HG02840 (cell line): Measurements from ENCODE around the gene CLCF1.
"Not testable (repeated sequence)": the region's sequence is repeated elsewhere in the genome, so short reads cannot be mapped to it uniquely, and the experiment has no call there.

ENCODE experiments used
- ATAC-seq: cut with Tn5 transposase; IDR thresholded peaks from one replicate; pipeline ENCODE4 v1.9.1; 2021; ENCODE audit warnings: mild to moderate bottlenecking, moderate library complexity, moderate number of reproducible peaks; ENCODE audit not compliant: unreplicated experiment, low FRiP score

Gene CLCF1

GRCh38 chr11:67409261-67409666 is 35.9 kb upstream of the CLCF1 start:
- no peak for ATAC-seq

DNA sequence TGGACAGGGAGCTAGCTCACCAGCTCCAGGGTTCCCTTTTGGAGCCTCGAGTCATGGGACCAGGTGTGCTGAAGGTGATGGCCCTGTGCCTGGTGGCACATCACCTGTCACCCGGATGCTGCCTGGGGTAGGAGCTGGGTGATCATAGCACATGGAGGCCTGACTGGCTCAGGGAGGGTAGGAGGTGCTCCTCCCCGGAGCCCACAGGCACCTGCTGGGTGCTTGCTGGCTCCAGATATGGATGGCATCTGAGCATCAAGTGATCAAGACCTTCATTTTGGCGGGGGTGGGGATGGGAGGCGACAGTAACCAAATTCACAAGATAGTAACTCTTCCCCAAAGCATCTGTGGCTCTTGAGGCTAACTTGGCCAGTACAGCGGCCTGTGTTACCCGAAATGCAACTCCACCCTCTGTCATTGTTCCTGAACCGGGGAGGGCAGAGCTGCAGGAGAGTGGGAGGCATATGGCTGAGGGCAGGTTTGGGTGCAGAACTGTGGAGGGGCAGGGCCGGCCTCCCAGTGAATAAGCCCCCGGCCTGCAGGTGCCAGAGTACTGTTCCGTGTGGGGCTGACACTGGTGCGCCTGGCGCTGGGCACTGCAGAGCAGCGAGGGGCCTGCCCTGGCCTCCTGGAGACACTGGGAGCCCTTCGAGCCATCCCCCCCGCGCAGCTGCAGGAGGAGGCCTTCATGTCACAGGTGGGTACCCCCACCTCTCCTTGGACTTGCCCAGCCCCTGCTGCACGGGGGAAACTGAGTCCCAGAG is 35.2 kb upstream of the CLCF1 start:
- no peak for ATAC-seq

DNA sequence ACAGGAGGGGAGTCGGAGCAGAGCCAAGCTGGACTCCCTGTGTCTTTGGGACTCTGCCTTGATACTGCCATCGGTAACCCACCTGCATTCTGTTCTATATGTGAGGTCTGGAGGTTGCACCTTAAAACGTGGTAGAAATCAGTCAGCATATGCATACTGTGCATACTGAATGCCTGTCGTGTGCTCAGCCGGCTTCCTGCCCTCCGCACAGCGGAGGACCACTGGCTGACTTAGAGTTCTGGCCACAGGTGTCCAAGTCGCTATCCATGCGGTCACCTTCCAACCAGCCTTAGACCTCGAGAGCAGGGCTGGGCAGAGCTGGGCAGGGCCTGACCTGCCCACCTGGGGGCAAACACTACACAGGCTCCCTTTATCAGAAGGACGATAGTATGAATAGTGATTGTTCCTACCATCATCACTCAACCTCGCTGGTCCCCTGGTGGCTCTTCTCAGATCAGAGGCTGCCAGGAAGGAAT is 34.3 kb upstream of the CLCF1 start:
- no peak for ATAC-seq

GRCh38 chr11:67406969-67407687 is 33.7 kb upstream of the CLCF1 start:
- ATAC-seq = no peak

GRCh38 chr11:67406420-67406968 is 33.1 kb upstream of the CLCF1 start:
- no peak for ATAC-seq

GRCh38 chr11:67405688-67406339 is 32.4 kb upstream of the CLCF1 start:
- no peak for ATAC-seq

DNA sequence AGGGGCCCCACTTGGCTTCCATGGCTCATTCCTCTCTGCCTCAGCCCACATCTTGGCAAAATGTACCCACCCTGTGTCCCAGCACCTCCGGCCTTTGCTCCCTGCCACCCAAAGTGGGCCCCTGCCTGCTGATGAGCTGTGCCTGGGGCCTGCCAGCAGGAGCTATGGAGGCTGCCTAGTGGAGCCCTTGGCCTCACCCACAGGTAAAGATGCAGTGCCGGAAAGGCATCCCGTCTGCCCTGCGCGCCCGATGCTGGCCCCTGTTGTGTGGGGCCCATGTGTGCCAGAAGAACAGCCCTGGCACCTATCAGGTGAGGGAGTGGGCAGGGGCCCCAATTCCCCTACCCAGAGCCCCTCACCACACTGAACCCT is 31.8 kb upstream of the CLCF1 start:
- no peak for ATAC-seq

DNA sequence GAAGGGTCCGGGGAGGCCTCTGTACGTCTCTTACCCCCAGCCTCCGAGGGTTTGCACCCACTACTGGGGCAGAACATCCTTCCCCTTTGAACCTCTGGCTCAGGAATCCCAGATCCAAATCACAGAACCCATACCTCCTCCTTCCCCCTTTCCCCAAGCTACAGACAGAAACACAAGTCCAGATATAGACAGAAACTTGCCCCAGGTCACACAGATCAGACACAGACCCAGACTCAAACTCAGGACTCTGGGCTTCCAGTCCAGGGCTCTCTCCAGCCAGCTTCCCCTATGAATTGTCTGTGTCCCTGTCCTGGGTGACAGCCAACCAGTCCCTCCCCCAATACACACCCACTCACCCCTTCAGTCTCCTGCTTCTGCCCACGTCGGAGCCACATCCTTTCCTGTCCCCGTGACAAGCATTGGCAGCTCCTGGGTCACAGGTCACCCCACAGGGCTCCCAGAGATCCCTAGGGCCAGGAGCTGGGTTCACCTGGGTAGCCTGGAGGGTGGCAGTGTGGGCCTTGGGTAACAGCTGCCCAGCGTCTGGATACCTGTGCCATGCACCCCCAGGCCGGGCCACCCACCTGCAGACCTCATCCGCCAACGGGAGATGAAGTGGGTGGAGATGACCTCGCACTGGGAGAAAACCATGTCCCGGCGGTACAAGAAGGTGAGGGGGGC is 31.3 kb upstream of the CLCF1 start:
- no peak for ATAC-seq

GRCh38 chr11:67403085-67403484 is 29.7 kb upstream of the CLCF1 start:
- ATAC-seq = not testable (repeated sequence)

DNA sequence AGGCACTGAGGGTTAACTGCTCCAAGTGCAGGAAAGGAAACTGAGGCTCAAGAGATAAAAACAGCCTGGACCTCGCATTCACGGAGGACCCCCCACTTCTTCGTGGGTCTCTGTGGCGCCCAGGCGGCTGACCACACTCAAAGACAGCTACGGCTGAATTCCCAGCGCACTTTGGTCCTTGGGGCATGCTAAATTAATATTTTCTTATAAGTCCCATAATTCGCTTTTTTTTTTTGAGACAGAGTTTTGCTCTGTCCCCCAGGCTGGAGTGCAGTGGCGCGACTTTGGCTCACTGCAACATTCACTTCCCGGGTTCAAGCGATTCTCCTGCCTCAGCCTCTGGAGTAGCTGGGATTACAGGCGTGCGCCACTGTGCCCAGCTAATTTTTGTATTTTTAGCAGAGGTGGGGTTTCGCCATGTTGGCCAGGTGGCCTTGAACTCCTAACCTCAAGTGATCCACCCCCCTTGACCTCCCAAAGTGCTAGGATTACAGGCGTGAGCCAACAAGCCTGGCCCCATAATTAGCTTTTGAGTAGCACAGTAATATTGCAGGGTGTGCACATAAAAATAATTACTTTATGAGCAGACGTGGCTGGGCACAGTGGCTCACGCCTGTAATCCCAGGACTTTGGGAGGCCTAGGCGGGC is 28.9 kb upstream of the CLCF1 start:
- not testable (repeated sequence) for ATAC-seq

- peak; percentile 58 for ATAC-seq
Measured at GRCh38 chr11:67401495-67402191, 28.2 kb upstream of the CLCF1 start, which contains the start of gene PPP1CA. TSS of gene PPP1CA (minus strand) at chr11:67401858. CDS start at chr11:67401782, 76 bp downstream.

- ATAC-seq = peak; percentile 22
Measured at GRCh38 chr11:67400942-67401494, 27.6 kb upstream of the CLCF1 start.

DNA sequence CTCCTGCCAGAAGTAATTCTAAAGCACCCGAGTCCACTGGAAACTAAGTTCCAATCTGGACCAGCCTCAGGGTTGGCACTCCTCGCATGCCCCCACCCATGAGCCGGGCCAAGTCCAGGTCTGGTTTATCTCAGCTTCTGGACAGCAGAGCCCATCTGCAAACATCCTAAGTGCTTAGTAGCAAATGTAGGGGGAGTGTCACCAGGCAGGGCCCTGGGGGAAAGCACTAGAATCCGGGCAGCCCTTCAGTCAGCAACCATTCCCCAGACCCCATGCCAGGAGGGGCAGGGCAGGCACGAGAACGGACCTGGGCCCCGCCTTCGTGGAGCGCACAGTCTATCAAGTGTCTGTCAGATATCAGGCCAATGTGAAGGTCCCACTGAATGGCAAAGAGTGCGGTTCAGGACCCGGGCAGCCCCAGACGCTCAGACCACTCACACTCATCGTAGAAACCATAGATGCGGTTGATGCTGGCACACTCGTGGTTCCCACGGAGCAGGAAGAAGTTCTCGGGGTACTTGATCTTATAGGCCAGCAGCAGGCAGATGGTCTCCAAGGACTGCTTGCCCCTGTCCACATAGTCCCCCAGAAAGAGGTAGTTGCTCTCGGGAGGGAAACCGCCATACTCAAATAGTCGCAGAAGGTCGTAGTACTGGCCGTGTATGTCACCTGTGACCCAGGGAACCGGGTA is 27.0 kb upstream of the CLCF1 start:
- no peak for ATAC-seq

DNA sequence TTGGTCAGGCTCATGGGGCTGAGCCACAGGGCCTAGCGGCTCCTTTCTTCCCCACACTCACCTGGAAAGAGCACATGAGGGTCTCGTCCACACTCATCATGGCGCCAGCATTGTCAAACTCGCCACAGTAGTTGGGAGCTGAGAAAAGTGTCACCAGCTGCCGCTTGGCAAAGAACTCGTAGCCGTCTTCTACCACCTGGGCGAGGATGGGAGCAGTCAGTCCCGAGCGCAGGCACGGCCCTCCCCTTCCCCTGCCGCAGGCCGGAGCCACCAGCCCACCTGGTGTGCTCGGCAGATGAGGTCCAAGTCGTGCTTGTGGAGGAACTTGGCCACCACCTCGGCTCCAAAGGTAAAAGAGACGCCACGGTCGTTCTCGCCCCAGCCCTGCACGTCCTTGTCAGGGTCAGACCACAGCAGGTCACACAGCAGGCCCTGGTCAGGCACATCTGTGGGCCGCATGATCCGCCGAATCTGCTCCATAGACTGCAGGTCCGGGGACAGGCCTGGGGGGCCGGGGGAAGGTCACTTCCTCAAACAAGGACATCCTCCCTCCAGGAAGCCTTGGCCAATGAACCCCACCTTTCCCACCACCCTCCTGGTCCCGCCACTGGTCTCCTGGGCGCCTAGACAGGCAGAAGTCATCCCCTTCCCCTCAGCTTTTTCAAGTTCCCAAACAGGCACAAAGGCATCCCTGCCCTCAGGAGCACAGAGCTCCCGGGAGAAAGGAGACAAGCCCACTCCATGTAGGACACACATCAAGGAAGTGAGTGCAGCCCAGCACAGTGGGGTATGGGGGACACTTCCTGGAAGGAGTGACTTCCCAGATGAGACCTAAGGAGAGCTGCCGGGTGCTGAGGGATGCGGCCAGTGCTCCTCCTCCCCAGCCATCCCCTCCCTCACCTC is 25.5 kb upstream of the CLCF1 start:
- ATAC-seq = no peak

DNA sequence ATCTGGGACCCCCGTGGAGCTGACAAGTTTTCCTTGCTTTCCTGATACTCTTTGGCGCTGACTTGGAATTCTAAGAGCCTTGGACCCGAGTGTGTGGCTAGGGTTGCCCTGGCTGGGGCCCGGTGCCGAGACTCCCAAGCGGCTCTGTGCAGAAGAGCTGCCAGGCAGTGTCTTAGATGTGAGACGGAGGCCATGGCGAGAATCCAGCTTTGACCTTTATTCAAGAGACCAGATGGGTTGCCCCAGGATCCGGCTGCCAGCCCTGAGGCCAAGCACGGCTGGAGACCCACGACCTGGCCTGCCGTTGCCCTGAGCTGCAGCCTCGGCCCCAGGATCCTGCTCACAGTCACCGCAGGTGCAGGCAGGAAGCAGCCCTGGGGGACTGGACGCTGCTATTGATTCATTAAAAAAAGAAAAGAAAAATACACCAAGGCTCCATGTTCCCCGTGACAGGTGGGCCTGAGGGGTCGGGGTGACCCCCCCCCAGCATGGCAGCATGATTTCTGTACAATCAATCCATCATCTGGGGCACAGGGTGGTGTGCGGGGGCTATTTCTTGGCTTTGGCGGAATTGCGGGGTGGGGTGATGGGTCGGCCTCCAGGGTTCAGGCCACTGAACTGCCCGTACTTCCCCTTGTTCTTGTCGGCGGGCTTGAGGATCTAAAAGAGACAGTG is 24.7 kb upstream of the CLCF1 start:
- ATAC-seq = no peak

DNA sequence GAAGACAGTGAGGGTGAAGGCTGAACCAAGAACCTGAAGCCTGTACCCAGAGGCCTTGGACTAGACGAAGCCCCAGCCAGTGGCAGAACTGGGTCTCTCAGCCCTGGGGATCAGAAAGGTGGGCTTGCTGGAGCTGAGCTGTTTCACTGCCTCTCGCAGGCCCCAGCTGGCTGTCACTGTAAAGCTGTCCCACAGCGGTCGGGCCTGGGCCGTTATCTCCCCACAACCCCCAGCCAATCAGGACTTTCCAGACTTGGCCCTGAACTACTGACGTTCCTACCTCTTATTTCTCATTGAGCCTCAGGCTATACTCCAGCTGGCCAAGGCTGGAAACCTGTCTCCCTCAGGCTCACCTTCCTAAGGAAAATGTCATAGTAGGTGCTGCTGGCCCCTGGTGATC is 24.1 kb upstream of the CLCF1 start:
- ATAC-seq = no peak
